IPS-15b (cell line): ENCODE measurements around the gene ERBB4.
"Not testable (repeated sequence)": the region's sequence is repeated elsewhere in the genome, so short reads cannot be mapped to it uniquely, and the experiment has no call there.

Source experiments
- H3K27me3 ChIP-seq: one replicate; pipeline ENCODE4 v1.6.1; 2013; ENCODE audit warnings: low read length; ENCODE audit not compliant: control insufficient read depth, insufficient read depth
- H3K36me3 ChIP-seq: one replicate; pipeline ENCODE4 v1.6.1; 2013; ENCODE audit warnings: low read length; ENCODE audit not compliant: control insufficient read depth, insufficient read depth
- H3K4me1 ChIP-seq: one replicate; pipeline ENCODE4 v1.6.1; 2013; ENCODE audit warnings: mild to moderate bottlenecking, low read length; ENCODE audit not compliant: control insufficient read depth, insufficient read depth
- H3K4me3 ChIP-seq: one replicate; pipeline ENCODE4 v1.5.1; 2013; ENCODE audit warnings: low read depth, low read length
- H3K9ac ChIP-seq: one replicate; pipeline ENCODE4 v1.6.1; 2013; ENCODE audit warnings: low read depth, mild to moderate bottlenecking, low read length
- H3K9me3 ChIP-seq: one replicate; pipeline ENCODE4 v1.6.1; 2013; ENCODE audit warnings: mild to moderate bottlenecking, low read length; ENCODE audit not compliant: control insufficient read depth, insufficient read depth

ERBB4 gene

GRCh38 chr2:212117926-212118325 lies 420.7 kb downstream of the ERBB4 start:
- Histone ChIP-seq H3K36me3 (no peaks in the 10 kb centered on the region), H3K4me3 (no peak overlapping the region), H3K9ac (no peak overlapping the region), H3K27me3 (no peaks in the 10 kb centered on the region), H3K9me3 (no peaks in the 10 kb centered on the region), H3K4me1 (peaks cover 12% of the 10 kb centered on the region)

DNA sequence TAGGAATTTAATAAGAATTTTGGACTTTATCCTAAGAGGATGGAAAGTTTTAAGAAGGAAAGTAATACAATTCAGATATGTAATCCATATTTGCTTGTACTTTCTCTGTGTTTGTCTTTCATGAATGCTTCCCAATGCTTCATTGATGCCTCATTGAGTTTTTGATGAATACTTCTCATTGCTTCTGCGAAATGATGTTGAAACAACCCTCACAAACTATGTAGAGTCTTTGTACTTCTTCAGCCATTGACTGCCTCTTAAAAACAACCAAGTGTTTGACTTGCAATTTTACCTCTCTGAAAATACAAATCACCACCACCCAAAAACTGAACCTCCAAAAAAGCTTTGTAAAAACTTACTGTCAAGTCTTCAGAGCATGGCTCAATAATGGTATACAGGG lies 424.1 kb downstream of the ERBB4 start:
- H3K4me1 ChIP-seq = peaks cover 26% of the 10 kb centered on the region
- H3K9ac ChIP-seq = no peak overlapping the region
- H3K9me3 ChIP-seq = no peaks in the 10 kb centered on the region
- no peaks in the 10 kb centered on the region for H3K27me3 ChIP-seq
- no peak overlapping the region for H3K4me3 ChIP-seq
- no peaks in the 10 kb centered on the region for H3K36me3 ChIP-seq

DNA sequence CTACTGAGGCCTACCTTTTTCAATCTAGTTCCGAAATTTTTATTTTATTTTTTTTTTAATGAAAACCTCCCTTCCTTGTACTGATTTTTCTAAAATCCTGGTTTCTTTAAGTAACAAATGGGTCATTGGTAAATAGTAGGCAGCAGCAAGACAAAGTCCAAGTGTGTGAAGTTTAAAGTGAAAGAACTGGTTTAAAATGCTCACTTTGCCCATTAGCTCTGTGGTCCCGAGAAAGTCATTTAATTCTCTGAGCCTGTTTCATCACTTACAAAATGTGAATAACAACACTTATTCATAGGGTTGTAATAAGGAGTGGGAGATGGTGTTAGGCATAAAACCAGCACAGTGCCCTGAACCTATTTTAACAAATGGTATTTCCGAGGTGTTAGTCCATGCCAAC lies 426.2 kb downstream of the ERBB4 start:
- H3K4me1 ChIP-seq = peaks cover 22% of the 10 kb centered on the region

GRCh38 chr2:212109792-212110680 lies 428.6 kb downstream of the ERBB4 start:
- no peak overlapping the region for H3K4me3 ChIP-seq
- peaks cover 6% of the 10 kb centered on the region for H3K9me3 ChIP-seq
- peaks cover 5% of the 10 kb centered on the region for H3K36me3 ChIP-seq
- H3K27me3 ChIP-seq = no peaks in the 10 kb centered on the region
- peaks cover 22% of the 10 kb centered on the region for H3K4me1 ChIP-seq
- no peak overlapping the region for H3K9ac ChIP-seq

More for the DNA sequence above, 426.2 kb downstream of the ERBB4 start:
- Histone ChIP-seq H3K9ac (no peak overlapping the region), H3K27me3 (no peaks in the 10 kb centered on the region), H3K36me3 (no peaks in the 10 kb centered on the region), H3K4me3 (no peak overlapping the region), H3K9me3 (no peaks in the 10 kb centered on the region)

- no peak overlapping the region for H3K4me3 ChIP-seq
- peaks cover 5% of the 10 kb centered on the region for H3K36me3 ChIP-seq
- H3K9me3 ChIP-seq = peaks cover 6% of the 10 kb centered on the region
- no peaks in the 10 kb centered on the region for H3K27me3 ChIP-seq
- no peak overlapping the region for H3K9ac ChIP-seq
- H3K4me1 ChIP-seq = peaks cover 22% of the 10 kb centered on the region
These were observed 429.4 kb downstream of the ERBB4 start for GRCh38 chr2:212109217-212109616.

DNA sequence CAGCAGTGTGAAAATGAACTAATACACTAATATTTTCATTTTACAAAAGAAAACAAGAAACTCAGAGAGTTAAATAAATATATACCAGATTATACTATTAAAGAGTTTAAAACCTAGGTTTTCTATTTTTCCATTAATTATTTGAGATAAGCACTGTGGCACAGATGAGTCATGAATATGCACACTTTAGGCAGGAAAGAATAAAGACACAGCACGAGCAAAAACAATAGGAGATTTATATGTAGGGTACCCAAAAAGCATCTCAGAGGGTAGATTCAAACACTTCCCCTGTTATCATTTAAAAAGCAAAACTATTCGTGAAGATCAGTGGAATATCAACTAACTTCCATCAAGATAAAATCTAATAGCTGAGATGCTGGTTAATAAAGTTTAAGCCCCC lies 430.6 kb downstream of the ERBB4 start:
- Histone ChIP-seq H3K4me3 (no peak overlapping the region), H3K4me1 (peaks cover 22% of the 10 kb centered on the region), H3K9ac (no peak overlapping the region), H3K36me3 (peaks cover 5% of the 10 kb centered on the region), H3K27me3 (no peaks in the 10 kb centered on the region), H3K9me3 (peaks cover 6% of the 10 kb centered on the region)

GRCh38 chr2:212107014-212107413 lies 431.6 kb downstream of the ERBB4 start:
- H3K9ac ChIP-seq = no peak overlapping the region
- H3K4me3 ChIP-seq = no peak overlapping the region
- H3K9me3 ChIP-seq = peaks cover 6% of the 10 kb centered on the region
- peaks cover 22% of the 10 kb centered on the region for H3K4me1 ChIP-seq
- peaks cover 5% of the 10 kb centered on the region for H3K36me3 ChIP-seq
- no peaks in the 10 kb centered on the region for H3K27me3 ChIP-seq

DNA sequence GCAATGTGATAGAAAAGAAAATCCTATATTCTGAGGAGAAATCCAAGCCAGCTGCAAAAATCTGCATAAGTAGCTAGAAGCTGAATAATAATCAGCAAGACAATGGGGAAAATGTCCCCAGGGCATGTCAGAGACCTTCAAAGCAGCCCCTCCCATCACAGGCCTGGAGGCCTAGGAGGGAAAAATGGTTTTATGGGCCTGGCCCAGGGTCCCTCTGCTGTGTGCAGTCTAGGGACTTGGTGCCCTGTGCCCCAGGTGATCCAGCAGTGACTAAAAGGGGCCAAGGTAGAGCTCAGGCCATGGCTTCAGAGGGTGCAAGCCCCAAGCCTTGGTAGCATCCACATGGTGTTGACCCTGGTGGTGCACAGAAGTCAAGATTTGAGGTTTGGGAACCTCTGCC lies 432.1 kb downstream of the ERBB4 start:
- peaks cover 22% of the 10 kb centered on the region for H3K4me1 ChIP-seq
- H3K36me3 ChIP-seq, H3K9ac ChIP-seq, H3K4me3 ChIP-seq, H3K9me3 ChIP-seq, H3K27me3 ChIP-seq: not testable (repeated sequence)

DNA sequence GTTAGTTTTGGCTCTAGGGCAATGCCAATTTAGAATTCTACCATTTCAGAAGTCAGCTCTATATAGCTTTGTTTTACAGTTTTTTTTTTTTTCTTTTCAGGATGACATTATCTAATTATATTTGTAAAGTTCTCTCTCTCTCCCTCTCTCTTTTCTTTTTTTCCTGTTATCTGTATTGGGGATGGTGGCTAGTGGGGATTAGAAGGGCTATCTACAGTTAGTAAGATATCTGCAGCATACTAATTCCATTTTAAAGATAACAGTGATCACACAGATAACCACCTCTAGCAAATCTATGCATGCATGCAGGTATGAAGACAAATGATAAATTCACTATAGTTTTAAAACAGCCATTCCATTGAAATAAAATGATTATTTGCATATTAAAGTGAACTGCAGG lies 438.9 kb downstream of the ERBB4 start:
- Histone ChIP-seq H3K36me3 (no peaks in the 10 kb centered on the region), H3K9ac (no peak overlapping the region), H3K4me3 (no peak overlapping the region), H3K9me3 (no peaks in the 10 kb centered on the region), H3K27me3 (no peaks in the 10 kb centered on the region), H3K4me1 (peaks cover 3% of the 10 kb centered on the region)

DNA sequence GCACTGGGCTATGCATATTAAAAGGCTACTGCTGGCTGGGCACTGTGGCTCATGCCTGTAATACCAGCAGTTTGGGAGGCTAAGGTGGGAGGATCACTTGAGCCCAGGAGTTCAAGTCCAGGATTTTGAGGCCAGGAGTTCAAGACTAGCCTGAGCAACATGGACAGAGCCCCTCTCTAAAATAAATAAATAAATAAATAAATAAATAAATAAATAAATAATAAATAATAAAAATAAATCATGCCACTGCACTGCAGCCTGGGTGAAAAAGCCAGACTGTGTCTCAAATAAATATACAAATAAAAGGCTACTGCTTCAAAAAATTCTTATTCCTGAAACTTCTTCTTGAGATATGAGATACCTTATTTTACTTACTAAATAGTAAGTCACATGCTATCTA lies 439.6 kb downstream of the ERBB4 start:
- no peaks in the 10 kb centered on the region for H3K36me3 ChIP-seq
- H3K4me3 ChIP-seq = no peak overlapping the region
- H3K9me3 ChIP-seq = no peaks in the 10 kb centered on the region
- no peak overlapping the region for H3K9ac ChIP-seq
- H3K4me1 ChIP-seq = peaks cover 3% of the 10 kb centered on the region
- H3K27me3 ChIP-seq = no peaks in the 10 kb centered on the region

- Histone ChIP-seq H3K9ac (no peak overlapping the region), H3K4me1 (peaks cover 3% of the 10 kb centered on the region), H3K27me3 (no peaks in the 10 kb centered on the region), H3K4me3 (no peak overlapping the region), H3K9me3 (no peaks in the 10 kb centered on the region), H3K36me3 (no peaks in the 10 kb centered on the region)
These were observed 441.6 kb downstream of the ERBB4 start for GRCh38 chr2:212097001-212097400.

GRCh38 chr2:212089873-212090272 lies 448.7 kb downstream of the ERBB4 start:
- Histone ChIP-seq H3K27me3 (no peaks in the 10 kb centered on the region), H3K9me3 (no peaks in the 10 kb centered on the region), H3K36me3 (no peaks in the 10 kb centered on the region), H3K9ac (no peak overlapping the region), H3K4me3 (no peak overlapping the region), H3K4me1 (no peaks in the 10 kb centered on the region)
